Right lobe of liver (tissue), 4 donors: ENCODE results near the gene GLO1.

Experiments used
- POLR2A ChIP-seq: fragments of 450-650 bp; IDR thresholded peaks from one replicate; pipeline ENCODE4 v1.6.1; 2017; ENCODE audit warnings: antibody characterized with exemption, mild to moderate bottlenecking
- TF ChIP-seq, protein P1 (sequence below), 4 donors: fragments of 200-600 bp in 3 of 4; fragments of 450-650 bp in 1 of 4; IDR thresholded peaks; one replicate each; pipeline versions ENCODE4 v1.5.1 to v1.8.0; 2016 to 2022; ENCODE audit warnings: antibody characterized with exemption in 4 of 4, mild to moderate bottlenecking in 2 of 4
- donor health status: DM: no; HTN: no; CAD: no.
- donor health status: DM: no; HTN: no; CAD: no.
- donor health status: DM: no; HTN: yes; CAD: no.

DNA sequence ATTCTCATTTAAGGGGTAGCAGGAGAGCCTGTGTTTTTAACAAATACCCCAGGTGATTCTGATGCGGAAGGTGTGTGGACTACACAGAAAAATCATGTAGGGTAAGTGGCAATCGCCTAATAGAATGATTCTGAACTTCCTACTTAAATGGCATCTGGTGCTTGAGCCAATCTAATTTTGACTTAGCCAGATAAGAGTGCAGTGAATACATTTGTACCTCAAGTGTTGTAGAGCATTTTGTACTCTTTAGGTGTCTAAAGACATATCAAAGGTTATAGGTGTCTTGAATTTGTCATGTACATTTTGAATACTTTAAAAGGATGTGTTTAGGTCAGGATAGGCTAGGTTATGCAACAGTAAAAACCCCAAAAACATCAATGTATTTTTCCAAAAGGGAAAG is 53.2 kb downstream of the GLO1 start:
- TF ChIP-seq POLR2A = no peak
- TF ChIP-seq, protein P1, sequence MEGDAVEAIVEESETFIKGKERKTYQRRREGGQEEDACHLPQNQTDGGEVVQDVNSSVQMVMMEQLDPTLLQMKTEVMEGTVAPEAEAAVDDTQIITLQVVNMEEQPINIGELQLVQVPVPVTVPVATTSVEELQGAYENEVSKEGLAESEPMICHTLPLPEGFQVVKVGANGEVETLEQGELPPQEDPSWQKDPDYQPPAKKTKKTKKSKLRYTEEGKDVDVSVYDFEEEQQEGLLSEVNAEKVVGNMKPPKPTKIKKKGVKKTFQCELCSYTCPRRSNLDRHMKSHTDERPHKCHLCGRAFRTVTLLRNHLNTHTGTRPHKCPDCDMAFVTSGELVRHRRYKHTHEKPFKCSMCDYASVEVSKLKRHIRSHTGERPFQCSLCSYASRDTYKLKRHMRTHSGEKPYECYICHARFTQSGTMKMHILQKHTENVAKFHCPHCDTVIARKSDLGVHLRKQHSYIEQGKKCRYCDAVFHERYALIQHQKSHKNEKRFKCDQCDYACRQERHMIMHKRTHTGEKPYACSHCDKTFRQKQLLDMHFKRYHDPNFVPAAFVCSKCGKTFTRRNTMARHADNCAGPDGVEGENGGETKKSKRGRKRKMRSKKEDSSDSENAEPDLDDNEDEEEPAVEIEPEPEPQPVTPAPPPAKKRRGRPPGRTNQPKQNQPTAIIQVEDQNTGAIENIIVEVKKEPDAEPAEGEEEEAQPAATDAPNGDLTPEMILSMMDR (IDR thresholded peaks at IDR 0.05) = no peak
